Umbilical cord (tissue), 2 donors: Measurements from ENCODE around the gene DNASE1L1. TPM values are rescaled to one million over a fixed set of nuclear protein-coding genes. Genes with fewer than 3 reads are reported as not detected.

ENCODE experiments used
- DNase-seq: peaks from one replicate; pipeline ENCODE4 v3.0.0-alpha.2; 2015; ENCODE audit warnings: low spot score
- total RNA-seq: library from RNA; depleted of rRNA; stranded (reverse); fragments of >200 nt; gene quantifications from one replicate; pipeline ENCODE4 v1.2.3, GENCODE V29; 2014; ENCODE audit warnings: low replicate concordance; ENCODE audit not compliant: insufficient read depth

Gene DNASE1L1
- total RNA-seq, 1 donor from 2014 or later, result 27.7 TPM

DNA sequence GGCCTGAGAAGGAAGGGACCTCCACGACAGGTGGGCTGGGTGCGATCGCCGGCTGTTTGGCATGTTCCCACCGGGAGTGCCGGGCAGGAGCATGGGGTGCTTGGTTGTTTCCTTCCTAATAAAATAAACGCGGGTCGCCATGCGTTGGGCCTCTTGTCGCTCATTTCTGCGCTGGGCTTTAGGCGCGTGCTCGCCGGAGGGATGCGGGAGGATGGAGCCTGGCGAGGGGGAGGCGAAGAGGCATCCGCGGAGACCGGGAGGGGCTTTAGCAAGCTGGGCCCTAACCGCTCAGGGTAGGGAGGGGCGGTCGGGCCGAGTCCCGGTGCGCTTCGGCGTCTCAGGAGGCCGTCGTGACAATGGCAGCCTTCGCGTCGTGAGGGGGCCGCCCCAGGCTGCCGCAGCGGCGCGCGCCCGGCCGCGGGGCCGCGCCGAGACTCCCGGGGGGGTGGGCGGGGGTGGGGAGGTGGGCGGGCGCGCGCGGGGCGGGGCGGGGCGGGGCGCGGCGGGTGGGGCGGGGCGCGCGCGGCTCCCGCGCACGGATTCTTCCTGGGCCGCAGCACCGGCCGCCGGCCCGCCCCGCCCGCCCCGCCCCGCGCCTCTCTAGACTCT lies 27.4 kb upstream of the DNASE1L1 start:
- no peak for DNase-seq

DNA sequence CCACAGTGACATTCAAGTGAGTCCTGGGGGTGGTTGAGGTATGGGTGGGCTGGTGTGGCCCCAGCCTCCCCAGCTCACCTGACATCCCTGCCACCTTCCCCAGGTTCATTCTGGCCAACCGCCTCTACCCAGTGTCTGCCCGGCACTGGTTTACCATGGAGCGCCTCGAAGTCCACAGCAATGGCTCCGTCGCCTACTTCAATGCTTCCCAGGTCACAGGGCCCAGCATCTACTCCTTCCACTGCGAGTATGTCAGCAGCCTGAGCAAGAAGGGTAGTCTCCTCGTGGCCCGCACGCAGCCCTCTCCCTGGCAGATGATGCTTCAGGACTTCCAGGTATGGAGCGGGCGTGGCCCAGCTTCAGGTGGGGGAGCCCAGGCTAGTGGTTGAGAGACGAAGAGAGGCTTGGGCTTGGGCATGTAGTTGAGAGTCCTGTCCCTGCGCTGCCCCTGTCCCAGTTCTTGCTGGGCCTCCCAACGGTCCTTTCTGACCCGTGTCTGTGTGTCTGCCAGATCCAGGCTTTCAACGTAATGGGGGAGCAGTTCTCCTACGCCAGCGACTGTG lies 26.2 kb upstream of the DNASE1L1 start:
- DNase-seq, result no peak

DNA sequence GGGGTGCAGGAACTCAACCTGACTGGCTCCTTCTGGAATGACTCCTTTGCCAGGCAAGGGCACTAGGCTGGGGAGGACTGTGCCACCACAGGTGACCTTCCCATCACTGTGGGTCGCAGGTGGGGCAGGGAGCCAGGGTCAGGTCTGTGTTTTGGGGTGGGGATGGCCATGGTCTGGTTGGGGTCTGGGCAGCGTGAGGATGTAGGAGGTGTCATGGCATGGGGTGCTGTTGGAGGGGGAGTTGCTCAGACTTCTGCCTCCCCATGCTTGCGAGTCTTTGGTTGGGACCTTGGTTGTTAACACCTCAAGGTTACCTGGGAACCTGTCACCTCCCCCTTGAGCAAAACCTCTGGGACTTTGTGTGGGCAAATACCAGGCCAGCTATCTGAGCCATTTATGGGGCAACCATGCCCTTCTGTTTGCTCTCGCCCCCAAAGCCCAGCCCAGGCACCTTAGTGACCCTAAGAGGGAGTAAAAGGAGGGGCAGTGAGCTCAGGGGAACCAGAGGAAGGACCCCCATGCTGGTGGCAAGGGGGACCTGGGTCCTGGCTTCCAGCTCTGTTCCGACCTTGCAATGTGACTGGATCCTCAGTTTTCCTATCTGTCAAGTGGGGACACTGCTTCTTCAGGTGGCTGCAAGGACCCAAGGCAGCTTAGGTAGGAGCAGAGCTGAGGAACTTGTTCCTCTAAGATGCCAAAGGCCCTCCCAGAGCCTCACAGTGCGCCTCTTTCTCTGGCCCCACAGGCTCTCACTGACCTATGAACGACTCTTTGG lies 25.5 kb upstream of the DNASE1L1 start:
- no peak for DNase-seq

DNA sequence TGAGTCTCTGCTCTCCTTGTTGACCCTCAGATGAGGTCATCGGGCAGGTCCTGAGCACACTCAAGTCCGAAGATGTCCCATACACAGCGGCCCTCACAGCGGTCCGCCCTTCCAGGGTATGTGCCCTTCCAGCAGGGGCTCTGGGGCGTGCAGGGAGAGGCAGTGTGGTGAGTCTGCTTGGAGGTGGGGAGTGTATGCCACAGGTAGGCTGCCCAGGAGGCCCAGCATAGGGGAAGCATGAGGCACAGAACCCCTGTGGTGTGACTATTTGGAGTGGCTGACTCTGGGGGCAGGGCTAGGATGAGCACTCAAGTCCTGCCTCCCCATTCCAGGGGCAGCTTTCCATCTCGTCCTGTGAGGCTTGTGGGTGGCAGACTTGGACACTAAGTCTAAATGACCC lies 24.6 kb upstream of the DNASE1L1 start:
- no peak for DNase-seq

DNA sequence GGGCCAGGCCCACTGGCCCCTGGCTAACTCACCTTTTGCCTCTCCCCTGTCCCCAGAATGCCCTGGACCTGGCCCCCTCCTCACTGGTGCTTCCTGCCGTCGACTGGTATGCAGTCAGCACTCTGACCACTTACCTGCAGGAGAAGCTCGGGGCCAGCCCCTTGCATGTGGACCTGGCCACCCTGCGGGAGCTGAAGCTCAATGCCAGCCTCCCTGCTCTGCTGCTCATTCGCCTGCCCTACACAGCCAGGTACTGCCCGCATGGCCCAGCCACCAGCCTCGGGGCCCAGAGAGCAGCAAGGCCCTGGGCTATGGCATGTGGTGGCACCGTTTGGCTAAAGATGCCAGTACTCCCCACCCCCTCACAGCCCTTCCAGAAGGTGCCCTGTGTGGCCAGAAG lies 23.2 kb upstream of the DNASE1L1 start:
- DNase-seq, result no peak

DNA sequence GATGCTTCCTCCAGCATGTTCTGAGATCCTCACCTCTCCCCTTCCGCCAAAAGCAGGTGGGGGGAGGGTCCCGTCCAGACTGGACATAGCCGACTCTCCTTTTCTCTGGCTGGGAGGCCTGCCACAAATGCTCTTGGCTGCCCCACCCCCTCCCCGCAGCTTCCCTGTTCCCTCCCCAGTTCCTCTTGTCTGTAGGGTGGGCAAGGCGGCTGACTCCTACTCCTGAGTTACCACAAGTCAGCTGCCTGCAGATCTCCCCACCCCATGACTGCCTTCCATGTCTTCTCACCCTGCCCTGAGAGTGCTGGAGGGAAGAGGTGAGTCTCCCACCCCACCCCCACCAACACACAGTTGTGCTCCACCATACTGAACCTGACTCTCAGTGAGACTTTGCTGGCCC lies 22.3 kb upstream of the DNASE1L1 start:
- no peak for DNase-seq

DNA sequence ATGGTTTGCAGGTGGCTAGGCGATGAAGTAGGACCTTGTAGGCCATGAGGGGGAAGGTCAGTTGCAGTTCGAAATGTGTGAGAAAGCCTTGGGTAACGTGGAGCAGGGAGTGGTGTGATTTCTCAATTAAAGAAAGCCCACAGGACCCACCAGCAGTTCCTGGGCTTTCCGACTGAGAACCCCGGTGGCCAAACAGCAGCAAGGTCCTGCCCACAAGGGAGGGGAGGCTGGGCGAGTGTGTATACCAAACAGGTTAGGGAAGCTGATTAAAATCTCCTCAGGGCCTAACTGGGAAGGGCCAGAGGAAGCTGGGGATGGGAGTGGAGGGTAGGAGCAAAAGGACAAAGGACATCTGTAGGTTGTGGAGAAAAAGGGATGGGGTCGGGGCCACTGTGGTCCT lies 21.9 kb upstream of the DNASE1L1 start:
- DNase-seq, result no peak

DNA sequence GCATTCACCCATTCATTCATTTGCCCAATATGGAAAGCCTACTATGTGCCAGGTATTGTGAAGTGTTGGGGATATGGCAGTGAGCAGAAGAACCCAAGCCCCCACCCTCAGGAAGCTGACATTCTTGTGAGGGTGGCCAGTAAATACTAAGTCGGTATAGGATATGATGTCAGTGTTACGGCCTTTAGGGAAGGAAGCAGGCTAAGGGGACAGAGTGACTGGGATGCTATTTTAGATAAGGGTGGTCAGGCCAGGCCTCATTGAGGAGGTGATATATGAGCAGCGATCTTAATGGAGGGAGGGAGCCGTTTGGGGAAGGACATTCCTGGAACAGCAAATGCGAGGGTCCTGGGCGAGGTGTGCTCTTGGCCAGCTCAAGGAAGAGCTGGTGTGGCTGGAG lies 21.4 kb upstream of the DNASE1L1 start:
- no peak for DNase-seq

DNA sequence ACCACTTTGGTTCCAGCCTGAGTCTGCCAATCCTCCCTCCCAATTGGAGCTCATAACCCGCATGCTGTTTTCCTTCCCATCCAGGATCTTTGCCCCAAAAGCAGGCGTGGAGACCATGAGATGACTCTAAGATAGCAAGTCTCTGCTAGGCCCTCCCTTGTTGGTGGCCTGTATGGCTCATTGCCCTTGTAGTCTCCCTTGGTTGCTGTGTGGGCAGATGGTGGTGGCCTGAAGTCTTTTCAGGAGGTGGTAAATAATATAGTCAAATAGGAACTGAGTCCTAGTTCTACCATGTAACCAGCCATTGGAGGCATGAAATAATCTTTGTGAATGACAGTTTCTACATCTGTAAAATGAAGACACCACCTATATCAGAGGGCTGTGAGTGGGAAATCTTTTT lies 20.7 kb upstream of the DNASE1L1 start:
- DNase-seq, result no peak

DNA sequence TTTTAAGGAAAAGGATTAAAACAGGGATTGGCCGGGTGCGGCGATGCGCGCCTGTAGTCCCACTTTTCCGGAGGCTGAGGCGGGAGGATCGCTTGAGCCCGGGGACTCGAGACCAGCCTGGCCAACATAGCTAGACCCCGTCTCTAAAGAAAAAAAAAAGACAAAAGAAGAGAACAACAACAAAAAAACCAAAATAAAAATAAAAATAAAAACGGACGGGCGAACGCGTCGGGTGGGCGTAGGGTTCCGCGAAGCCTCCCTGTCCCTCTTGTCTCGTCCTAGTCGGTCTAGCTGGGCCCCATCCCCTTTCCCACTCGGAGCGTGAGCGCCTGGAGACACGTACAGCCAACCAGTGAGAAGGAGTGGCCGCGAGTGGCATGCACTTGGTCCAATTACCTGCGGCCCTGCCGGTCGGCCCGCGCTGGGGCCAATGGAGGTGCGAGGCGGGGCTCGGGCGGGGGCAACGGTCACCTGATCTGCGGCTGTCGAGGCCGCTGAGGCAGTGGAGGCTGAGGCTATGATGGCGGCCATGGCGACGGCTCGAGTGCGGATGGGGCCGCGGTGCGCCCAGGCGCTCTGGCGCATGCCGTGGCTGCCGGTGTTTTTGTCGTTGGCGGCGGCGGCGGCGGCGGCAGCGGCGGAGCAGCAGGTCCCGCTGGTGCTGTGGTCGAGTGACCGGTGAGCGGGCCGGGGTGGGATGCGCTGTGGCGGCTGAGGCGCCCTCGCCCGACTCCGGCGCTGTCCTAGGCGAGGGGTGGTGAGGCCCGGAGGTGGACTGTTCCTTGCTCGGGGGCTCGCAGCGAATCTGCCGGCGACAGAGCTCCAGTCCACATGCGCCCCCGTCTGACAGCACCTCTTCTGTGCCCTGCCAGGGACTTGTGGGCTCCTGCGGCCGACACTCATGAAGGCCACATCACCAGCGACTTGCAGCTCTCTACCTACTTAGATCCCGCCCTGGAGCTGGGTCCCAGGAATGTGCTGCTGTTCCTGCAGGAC lies 19.4 kb upstream of the DNASE1L1 start, which contains the start of gene ATP6AP1:
Gene ATP6AP1 (plus strand): TSS at position 502 of the 996 bp plus-strand sequence. CDS start 16 bp downstream, at position 518.
- peak; percentile 95 for DNase-seq

DNA sequence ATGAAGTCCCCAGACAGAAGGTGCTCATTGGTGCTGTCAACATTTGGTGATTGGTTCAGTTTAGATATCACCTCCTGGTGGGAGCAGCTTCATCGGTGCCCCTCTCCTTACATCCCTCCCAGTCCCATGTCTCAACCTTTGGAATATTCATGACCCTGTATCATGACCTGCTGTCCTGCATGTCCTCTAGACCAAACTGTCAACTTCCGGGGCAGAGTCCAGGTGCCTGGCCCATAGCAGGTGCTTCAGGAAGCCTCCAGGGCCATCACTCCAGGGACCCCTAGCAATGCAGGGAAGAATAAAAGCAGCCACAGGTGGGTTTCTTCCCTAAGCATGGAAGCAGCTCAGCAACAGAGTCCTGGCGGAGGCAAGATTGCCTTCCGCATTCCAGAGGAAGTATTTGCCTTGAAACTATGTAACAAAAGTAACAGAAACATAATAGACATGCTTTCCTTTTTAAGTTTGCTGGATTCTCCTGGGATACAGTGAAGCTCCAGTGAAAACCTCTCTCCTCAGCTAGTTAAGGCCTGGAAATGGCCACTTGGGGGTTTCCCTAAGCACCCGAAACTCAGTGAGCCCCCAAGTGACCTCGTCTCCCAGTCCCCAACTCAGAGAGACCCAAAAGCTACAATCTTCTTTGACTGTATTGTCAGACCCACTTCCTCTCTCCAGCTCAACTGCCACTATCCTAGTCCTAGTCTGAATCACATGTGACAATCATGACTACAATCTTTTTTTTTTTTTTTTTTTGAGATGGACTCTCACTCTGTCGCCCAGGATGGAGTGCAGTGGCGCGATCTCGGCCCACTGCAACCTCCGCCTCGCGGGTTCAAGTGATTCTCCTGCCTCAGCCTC lies 18.1 kb upstream of the DNASE1L1 start:
- no peak for DNase-seq

DNA sequence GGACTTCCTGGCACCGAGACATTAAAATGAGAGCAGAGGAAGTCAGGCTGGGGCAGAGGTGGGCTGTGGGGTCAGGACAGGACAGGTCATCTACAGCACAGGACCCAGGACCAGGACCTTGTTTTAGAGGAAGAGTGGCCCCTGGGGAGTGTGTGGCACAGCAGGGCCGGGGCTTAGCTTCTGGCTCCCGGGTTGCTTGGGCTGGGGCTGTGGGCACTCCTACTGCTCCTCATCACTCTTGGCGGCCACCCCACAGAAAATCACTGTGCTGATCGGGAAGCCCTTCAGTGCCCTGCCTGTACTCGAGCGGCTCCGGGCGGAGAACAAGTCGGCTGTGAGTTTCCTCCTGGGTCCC lies 11.3 kb upstream of the DNASE1L1 start:
- DNase-seq, result no peak

DNA sequence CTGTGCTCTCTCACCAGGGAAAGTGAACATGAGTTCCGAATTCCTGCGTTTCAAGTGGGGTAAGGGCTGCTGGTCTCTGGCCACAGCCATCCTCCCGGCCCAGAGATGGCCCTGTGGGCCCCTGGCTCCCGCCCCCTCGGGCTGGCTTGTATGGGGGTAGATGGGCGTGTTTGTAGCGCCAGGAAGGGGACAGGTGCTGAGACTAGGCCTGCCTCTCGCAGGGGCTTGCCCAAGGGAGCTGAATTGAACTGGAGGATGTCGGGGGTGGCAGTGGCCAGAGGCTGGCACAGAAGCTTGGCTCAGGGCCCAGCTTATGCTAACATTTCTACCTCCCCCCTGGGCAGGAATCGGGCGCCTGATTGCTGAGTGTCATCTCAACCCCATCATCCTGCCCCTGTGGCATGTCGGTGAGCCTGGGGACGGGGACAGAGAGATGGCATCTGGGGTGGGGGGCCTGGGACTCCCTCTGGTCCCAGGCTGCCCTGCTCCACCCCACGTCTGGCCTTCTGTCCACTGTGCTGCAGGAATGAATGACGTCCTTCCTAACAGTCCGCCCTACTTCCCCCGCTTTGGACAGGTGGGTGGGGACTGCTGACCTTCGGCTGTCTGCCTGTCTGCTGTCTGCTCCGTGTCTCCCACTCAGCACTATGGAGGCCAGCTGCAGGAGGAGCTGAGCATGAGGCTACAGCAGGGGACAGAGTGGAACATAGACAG lies 10.8 kb upstream of the DNASE1L1 start:
- no peak for DNase-seq

DNA sequence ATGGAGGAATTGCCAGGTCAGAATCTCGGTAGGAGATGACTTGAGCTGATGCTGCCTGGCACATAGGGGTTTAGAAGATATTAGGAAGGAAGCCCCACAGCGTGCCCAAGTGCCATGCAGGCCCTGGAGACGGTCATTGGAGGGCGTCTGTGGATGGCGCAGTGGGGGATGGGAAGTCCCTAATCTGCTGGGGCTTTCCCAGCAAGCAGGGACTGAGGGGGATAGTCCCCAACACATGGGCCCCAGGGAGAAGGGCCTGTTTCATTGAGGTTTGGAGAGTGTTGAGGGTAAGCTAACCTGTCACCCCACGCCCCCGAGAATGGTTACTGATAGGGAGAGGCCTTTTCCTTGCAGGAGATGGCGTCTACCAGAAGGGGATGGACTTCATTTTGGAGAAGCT lies 10.1 kb upstream of the DNASE1L1 start:
- no peak for DNase-seq

DNA sequence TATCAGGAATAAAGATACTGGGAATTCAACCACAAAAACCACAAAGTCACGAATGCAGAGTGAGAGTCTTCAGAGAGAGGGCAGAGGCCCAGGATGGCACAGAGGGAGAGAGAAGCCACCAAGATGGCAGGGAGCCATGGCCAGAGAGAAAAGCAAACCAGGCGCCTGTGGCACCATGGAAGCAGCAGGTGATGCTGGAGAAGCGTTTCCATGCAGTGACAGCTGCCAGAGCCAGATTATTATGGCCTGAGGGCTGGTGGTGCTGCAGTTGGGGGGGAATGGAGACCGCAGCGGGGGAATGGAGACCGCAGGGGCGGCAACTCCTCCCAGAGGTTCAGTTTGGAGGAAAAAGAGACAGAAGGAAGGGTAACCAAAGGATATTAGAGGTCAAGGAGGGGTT lies 8.1 kb upstream of the DNASE1L1 start:
- no peak for DNase-seq

DNA sequence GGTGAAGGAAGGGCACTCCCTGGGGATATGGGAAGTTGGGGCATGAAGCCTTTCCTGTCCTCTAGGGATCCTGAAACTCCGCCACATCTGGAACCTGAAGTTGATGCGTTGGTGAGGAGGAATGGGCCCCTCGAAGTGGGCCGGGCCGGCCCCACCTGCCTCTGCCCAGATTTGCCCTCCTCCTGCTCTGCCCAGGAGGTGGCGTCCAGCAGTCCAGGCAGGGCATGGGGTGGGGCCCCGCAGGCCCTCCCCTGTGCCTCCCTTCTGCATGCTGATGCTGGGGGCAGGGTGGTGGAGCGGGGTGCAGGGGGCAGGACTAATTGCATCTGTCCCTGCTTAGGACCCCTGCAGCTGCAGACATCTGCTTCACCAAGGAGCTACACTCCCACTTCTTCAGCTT lies 4.1 kb upstream of the DNASE1L1 start:
- no peak for DNase-seq

DNA sequence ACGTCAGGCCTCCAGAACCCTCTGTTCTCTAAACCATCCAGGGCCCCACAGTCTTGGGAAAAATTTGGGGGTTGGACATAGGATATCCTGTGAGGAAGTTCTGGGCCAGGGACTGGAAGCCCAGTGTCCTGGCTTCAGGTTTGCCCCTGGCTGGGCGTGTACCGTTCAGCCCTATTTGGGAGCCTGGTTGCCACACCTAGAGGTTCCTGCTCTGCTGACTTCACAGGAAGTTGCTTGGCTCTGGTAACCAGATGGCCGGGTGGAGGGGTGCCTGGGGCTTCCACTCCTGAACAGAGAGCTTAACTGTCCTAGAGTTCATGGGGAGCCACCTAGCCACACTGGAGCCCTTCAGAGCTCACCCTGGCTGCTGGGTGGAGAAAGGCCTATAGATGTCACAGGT lies 3.4 kb upstream of the DNASE1L1 start:
- no peak for DNase-seq

DNA sequence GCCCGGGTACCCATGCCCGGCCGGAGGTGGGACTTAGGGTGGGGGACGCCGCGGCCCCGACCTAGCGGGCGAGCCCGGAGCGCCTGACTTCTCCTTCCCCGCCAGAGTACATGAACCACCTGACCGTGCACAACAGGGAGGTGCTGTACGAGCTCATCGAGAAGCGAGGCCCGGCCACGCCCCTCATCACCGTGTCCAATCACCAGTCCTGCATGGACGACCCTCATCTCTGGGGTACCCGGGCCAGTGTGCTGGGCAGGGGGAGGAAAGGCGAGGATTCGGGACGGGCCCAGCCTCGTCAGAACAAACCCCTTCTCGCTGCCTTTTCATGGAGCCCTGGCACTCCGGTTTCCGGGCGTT lies 2.9 kb upstream of the DNASE1L1 start:
- no peak for DNase-seq

DNA sequence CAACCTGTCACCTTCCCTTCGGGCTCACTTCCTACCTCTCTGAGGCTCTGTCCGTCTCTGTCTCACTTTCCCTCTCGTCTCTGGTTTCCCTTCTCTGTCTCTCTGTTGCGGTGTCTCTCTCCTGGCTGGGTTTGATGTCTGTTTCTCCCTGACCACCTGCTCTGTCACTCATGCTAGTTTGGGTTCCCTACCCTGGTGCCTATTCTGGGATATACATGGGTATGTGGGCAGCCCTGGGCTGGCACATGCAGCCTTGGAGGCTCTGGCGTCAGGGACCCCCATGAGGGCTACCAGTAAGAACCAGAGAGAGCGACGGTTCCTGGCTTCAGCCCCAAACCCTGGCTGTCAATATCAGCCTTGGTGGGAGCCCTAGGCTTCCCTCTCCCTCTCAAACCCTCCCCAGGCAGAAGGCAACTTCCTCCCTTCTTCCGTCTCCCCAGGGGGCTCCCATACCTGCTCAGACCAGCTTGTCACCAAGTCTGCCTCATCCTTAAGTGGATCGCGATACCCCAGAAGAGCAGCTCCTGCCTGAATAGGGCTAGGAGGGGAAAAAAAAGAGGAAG lies 314 bp downstream of the DNASE1L1 start:
- DNase-seq, result no peak

DNA sequence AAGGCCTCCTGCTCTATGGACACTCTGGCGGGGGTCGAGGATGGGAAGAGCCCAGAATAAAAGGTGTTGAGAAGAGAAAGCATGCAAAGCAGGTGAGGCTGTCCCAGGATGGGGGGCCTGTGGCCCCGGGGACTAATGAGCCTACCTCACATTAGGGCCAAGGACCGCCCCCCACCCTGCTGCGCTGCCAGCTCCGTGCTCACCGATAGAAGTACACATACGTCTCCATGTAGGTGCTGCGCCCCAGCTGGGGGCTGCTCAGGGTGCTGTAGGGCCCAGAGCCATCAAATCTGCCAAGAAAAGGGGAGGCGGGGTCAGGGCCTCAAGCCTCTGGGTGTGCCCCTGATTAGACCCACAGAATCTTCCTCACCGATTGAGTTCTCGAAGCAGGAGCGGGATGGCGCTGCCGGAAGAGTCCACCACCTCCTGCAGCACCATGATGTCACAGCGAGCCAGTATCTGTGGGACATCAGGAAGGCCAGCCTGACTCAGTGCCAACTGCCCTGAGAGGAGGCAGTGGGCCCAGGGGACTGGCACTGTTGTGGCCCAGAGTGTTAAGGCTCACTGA lies 4.3 kb downstream of the DNASE1L1 start:
- no peak for DNase-seq
